Nucleus accumbens (tissue), 56 donors: Measurements from ENCODE around the gene MAP3K7CL.

Experiments used
- DNase-seq, 56 donors: peaks; one replicate each; lab custom pipeline; 2025; lab: John Stamatoyannopoulos, UW

Gene MAP3K7CL

DNA sequence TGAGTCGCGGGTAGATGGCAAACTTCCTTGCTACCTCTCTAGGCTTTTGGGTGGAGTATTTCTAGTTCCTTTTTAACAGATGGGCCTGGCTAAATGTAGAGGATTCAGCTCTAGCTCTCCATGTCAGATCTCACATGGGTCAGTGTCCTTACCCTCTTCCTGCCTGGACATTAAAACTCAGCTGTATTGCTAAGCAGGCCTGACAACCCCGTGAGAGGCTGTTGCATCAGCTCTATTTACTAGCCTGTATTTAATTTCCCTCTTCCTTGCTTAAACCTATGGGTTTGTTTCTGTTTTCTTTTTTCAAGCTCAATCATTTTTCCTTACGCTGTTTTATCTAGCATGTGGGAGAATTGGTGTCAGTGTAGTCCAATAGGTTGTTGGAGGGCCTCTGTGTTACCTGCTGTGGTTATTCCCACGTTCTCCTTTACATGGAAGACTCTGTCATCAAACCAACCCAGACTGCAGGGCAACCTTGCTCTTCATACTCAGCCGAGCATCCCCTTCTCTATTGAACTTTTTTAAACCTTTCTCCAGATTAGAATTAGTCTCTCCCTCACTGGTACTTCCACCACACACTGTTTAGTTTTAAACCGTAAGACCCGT lies 88.8 kb downstream of the MAP3K7CL start:
- DNase-seq, result no peak

DNA sequence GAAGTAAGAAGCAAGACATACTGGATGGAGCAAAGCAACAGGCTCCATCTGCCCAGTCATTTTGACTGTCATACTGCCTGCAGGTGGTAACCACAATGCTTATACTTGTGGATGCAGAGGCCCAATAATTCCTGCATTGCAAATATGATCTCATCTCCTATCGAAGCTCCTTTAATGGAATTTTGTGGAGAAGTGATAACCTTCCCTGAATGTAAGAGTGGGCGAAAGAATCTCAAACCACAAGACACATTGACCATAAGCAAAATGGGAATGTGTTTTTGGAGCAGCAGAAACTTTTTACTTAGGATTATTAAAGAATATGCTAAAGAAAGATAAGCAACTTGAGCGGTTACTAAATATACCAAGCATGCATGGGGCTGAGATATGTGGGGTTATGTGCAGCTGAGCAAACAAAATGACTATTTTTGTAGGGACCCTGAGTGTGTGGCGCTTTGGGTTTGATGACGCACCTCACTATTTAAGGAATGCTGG lies 90.9 kb downstream of the MAP3K7CL start:
- no peak for DNase-seq

DNA sequence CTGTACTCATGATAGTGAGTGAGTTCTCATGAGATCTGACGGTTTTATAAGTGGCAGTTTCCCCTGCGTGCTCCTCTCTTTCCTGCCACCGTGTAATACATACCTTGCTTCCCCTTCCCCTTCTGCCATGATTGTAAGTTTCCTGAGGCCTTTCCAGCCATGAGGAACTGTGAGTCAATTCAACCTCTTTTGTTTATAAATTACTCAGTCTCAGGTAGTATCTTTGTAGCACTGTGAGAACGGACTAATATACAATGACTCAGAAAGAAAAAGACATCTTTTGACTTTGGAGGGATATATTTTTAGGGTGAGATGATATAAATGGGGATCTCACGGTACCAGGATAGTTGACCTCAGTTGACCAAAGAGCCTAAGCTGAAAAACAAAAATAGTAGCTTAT lies 93.6 kb downstream of the MAP3K7CL start:
- no peak for DNase-seq
